Measurements from ENCODE around the gene WDR43.
"Not testable (repeated sequence)": the region's sequence is repeated elsewhere in the genome, so short reads cannot be mapped to it uniquely, and the experiment has no call there.

WDR43 gene

DNA sequence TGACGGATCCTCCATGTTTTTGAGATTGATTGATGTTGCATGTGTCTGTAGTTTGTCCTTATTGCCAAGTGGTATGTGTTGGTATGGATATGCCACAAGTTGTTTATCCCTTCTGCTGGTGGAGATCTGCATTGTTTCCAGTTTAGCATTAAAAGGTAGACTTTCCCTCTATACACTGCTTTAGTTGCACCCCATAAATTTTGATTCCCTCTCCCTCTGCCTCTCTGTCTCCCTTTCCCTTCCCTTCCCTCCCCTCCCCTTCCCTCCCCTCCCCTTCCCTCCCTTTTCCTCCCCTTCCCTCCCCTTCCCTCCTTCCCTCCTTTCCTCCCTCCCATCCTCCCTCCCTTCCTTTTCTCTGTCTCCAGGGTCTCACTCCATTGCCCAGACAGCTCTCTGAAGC lies 68.0 kb downstream of the WDR43 start:
- no peak for DNase-seq (ENCODE audit: low read depth)

DNA sequence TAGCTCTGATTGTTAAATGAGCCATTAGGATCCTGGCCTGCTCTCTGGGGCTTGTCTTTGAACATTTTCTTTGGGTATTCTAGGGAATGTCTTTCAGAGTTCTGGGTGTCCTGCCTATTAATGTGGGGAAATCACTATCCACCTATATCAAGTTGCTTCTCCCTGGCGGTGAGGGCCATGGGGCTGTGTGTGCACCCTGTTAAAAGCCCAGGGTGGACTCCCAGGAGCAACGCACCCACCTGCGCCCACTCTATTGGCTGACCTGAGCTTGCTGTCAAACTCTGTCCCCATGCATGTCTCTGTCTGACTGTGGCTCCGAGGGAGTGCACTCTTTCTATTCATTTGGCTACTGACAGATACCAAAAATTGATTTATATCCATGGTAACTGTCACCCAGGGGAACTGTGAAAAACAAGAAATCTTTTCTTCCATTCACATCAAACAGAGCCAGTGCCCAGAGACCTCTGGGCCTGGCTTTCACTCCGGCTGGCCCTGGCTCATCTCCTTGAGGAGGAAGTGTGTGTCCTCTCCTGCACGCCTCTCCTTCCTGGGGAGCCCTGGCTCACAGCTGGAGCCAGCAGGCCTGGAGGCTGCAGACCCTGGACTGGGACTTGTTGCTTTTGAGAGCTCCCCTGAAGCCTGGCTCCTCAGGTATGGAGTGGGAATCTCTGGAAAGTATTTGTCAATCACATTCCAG lies 76.1 kb downstream of the WDR43 start:
- DNase-seq (ENCODE audit: low read depth) = no peak

DNA sequence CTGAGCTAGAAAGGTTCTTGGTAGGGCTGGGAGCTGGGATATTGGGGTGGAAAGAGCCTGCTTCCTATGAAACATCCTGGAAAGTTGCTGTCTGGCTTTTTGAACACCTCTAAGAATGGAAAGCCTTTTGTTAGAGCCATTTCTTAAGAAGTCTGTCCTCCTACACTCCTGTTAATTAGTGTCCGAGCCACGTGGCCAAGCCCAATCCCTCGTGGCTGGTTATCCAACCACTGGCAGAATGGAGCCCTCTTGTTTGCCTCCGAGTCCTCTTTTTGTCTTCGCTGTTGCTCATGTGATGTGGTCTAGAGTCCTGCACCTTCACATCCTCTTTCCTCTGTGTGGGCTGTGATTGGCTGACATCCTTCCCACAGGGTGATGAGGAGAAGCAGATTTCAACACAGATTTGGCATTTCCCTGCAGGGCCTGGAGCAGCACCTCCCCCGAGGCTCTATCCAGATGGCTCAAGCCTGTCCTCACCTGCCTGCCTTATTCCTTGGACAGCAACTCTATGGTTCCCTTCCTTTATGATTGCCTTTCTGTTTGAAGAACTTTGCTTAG lies 78.4 kb downstream of the WDR43 start:
- no peak for DNase-seq (ENCODE audit: low read depth)

DNA sequence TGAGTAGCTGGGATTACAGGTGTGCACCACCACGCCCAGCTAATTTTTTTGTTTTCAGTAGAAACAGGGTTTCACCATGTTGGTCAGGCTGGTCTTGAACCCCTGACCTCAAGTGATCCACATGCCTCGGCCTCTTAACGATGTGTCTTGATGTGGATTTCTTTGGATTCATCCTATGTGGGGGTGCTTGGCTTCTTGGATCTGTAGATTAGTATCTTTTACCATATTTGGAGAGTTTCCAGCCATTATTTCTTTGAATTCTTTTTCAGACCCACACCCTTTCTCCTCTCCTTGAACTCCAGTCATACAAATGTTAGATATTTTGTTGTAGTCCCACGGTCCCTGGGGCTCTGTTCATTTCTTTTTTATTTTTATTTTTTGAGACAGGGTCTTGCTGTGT lies 79.8 kb downstream of the WDR43 start:
- DNase-seq (ENCODE audit: low read depth) = no peak

DNA sequence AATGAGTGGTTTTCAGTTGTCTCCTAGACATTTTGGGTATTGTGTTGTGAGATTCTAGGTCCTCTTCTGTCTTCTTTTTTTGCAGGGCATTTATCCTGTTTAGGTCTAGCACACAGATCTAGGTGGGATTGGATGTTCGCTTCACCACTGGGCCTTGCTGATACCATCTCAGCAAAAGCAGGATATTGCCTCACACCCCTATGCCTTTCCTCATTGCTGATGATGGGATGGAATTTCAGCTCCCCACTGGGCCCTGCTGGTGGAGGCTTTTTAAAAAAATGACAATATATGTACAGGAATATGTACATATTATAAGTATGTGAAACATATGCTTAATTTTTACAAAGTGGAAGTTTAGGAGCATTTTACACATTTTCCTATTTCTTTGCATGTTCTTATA lies 81.2 kb downstream of the WDR43 start:
- DNase-seq (ENCODE audit: low read depth) = no peak

DNA sequence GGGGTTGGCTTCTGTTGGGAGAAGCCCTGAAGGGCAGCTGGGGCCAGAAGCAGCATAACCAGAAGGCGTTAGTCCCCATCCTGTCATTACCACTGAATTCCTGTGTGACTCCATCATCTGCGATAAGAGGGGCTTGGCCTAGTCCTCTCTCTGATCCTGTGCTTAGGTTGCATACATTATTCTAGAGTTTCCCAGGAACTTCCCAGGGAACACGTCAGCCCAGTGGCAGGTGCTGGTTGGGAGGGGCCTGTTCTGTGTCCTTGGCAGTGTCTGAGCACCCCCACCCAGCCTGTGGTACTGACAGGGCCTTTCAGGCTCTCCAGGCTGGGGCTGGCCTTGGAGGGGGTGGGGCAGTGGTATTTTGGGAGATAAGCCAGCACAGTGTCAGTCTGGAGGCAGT lies 82.1 kb downstream of the WDR43 start:
- no peak for DNase-seq (ENCODE audit: low read depth)

DNA sequence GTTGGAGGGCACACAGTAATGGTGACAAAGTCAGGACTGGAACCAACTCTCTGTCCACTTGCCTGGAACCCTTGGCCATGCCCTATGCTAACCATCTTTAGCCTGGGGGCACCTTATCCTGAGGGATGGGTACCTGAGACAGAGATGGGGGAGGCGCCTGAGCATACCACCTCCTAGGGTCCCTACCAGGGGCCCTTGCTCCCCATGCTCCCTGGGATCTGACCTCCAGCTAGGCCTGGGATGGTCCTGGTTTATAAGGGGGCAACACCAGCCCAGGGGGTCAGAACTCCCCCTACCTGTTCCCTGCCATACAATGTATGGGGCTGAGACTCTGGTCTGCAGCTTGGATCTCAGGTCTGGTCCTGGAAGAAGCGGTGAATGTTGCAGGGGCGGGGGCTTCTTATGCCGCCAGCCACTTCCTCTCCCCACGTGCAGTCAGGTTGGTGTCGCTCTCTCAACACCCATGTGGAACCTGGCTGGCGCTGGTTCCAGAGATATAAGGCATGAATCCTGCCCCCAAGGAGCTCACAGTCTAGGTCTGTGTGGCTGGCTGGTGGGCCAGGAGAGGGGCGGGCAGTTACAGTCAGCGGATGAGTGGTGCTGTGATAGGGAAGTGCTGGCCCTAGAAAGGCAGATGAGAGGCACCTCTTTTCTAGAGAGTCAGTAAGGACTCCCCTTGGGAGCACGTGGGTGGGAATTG lies 82.9 kb downstream of the WDR43 start:
- DNase-seq (ENCODE audit: low read depth) = no peak

DNA sequence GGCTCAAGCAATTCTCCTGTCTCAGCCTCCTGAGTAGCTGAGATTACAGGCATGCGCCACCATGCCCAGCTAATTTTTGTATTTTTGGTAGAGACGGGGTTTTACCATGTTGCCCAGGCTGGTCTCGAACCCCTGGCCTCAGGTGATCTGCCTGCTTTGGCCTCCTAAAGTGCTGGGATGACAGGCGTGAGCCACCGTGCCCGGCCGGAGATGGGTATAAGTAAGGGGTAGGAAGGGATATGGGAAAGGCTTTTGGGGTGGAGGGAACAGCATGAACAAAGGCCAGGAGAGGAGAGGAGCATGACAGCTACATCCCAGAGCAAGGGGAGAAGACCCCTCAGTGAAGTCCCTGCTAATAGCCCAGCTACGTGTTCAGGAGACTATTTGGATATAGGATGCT lies 83.5 kb downstream of the WDR43 start:
- DNase-seq (ENCODE audit: low read depth) = not testable (repeated sequence)

DNA sequence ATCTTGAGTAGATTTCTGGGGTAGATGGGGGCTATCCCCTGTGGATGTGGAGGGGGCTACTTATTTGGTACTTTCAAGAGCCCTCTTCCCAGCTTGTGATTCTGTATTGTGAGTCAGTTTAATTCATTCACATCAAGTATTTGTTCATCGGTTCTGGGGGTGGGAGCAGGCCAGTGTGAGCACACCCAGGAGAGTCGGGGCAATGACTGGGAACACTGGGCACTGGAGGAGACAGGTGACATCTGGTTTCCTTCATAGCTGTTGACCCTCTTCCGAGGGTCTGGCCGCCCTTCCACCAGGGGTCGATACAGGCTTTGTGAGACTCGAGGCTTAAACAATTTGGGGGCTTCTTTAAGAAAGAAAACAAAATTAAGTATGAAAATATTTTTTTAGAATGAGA lies 84.1 kb downstream of the WDR43 start:
- DNase-seq (ENCODE audit: low read depth) = no peak

DNA sequence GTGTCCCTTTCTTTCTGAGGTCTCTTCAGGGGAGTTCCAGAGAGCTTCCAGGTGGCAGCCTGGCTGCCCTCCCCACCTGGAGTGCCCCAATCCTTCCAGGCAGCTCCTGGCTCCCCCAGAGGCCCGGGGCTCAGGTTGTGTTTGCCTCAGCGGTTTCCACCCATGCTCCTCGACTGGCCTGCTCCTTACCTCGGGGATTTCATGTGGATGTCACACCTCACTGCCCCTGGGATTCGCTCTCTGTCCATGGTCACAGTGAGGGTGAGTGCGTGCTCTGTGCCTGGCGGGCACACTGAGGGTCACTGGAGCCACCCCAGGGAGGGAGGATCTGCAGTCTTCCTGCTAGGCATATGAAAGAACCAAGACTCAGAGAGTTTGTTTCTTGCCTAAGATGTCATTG lies 84.6 kb downstream of the WDR43 start:
- DNase-seq (ENCODE audit: low read depth) = no peak

DNA sequence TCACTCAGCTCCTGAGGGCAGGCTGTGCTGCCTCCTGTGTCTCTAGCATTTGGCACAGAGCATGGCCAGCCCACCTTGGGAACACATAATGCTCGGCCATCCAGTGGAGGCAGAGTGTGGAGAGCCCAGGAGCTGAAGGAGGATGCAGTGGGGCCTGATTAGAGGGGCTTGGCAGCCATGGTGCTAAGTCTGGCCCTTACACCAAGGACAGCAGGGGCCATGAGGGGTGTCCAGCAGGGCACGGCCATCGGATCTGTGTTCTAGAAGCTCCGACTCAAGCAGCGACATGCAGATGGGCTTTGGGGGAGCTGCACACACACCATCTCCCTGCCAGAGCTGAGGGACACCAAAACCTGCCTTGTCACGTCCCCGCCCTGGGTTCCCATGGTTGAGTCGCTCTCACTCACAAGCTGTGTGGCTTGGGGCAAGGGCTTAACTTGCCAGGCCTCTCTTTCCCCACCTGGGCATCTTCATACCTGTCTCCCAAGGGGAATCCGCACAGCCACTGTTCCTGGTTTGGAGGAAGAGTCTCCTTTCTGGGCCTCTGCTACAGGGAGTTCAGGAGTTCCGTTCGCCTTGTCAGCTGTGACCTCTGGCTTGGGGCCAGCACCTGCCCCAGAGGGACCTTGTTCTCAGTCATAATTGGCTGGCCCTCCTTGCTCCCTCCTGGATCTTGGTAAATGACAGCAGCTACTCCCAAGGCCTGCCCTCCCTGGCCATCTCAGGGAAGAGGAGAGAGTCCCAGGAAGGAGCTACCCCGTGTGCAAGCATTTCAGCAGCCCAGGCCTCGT lies 85.3 kb downstream of the WDR43 start:
- no peak for DNase-seq (ENCODE audit: low read depth)

DNA sequence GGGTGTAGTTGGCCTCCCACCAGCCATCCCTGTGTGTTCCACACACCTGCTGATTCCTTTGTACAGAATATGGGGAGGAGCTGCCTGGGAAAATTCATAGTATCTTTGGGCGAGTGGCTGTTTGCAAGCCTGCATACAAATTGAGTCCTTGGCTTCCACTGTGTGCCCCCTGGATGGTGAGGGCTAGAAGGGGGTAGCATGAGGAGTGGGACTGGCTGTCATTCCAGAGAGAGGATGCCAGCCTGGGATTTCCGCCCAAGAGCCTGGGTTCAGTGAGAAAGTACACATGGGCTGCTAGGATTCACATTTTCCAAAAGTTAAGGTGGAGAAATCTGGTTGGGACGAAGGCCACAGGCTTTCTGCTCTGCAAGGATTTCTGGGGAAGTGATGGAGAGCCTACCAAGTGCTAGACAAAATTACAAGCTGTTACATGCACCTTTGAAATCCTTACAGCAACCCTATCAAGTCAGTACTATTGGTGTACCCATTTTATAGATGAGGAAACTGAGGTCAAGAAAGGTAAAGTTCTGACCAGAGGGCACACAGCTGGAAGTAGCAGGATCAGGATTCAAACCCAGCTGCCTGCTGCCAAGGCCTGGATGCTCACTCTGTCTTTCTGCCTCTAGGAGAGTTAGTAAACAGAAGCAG lies 86.0 kb downstream of the WDR43 start:
- DNase-seq (ENCODE audit: low read depth) = no peak

DNA sequence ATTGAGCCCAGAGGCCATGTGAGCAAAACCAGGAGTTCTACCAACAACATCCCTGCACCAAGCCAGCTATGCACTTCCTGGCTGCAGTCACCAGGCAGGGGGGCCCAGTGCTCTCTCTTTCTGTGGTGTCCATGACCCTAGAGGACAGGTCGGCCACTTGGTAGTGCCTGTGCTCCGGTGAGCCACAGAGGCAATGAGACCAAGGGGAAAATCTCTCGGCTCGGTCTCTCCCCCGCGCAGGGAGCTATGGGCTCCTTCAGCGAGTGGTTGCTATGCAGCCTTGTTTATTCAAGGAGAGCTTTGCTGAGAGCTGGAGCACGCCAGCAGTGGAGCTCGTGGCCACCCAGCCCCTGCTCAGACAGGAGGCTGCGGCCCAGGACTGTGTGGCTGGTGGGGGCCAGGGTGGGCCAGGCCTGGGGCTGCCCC lies 86.6 kb downstream of the WDR43 start, which contains the start of gene TOGARAM2:
Gene TOGARAM2 (plus strand): TSS at position 283 of the 426 bp plus-strand sequence. CDS start 13,537 bp downstream, outside the sequence.
- DNase-seq (ENCODE audit: low read depth) = no peak

DNA sequence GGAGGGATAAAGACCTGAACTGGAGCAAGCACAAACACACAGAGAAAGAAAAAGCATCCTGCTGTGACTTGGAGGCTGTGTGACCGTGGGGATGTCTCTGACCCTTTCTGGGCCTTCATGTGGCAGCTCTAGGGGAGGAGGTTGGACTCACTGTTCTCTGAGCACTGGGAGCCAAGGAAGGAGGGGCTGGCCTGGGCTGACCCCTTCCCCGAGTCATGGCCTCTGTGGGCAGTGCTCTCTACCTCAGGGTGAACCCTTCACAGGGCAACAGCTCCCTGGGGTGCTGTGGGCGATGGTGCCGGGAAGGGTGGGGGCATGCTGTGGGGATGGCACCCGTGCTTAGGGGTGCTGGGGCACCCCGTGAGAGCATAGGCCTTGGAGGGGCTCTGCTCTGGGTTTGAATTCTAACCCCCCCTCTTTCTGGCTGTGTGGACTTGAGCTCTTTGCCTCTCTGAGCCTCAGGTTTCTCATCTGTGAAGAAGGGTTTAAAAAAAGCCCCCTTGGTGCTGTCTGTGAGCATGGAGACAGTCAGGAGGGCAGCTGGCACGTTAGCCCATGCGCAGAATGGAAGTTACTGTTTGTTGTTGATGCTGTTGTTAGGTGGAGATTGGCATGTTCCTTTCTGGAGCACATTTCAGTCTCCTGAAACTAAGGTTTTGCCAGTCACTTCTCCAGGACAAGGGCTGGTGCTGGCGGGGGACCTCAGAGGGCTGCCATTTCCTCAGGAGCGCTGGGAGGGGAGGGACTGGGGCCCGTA lies 87.3 kb downstream of the WDR43 start:
- DNase-seq (ENCODE audit: low read depth) = no peak

DNA sequence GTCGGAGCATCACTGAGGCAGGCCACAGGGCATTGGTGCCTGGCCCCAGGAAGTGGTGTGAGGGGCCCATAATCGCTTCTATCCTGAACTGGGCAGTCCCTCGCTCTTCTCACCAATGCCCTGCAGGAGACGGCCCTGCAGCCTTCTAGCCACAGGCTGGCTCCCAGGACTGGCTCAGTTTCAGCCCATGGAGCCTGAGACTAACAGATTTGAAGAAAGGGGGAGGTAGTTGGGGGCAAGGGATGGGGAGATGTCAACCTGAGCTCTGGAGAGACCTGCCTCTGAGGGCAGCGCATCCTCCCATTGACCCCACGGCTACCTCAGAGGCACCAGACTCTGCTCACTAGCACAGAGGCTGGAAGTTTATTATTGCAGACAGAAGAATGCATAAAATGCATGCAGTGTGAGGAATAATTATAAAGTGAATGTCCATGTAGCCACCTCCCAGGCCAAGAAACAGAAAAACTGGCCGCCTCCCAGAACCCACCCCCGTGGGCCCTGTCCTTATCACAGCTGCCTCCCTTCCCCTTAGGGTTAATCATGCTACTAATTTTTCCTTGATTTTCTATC lies 88.0 kb downstream of the WDR43 start:
- DNase-seq (ENCODE audit: low read depth) = no peak

DNA sequence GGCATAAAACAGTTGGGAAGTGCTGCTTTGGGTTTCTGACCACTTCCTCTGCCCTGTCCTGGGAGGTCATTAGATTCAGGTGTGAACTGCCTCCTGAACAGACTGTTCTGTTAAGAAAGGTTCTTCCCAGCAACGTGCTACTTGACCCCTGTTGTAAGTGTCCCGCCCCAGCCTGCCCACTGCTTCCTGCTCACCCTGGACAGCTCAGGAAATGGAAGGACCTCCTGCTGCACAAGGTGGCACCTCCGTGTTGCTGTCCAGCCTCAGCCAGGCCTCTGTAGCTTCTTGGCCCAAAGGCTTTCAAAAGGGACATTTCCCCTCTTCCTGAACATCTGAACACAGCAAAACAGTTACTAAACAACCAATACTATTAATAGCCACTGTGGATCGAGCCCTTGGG lies 92.0 kb downstream of the WDR43 start:
- no peak for DNase-seq (ENCODE audit: low read depth)

DNA sequence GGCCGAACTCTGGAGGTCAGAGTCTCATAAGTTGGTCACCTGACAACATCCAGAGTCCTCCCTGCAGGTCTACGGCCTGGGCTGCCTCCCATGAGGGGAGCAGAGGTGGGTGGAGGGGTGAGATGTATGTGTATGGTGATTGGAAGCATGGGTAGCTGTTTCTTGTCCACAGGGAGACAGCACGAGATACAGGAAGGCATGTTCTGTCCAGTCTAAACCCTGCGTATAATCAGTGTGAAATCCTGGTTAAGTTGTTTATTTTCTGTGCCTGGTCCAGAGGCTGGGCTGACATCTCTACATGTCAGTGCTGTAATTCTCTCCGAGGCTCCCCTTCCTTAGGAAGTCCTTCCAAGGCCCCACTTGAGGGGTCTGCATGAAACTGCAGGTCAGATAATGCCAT lies 95.5 kb downstream of the WDR43 start:
- no peak for DNase-seq (ENCODE audit: low read depth)

DNA sequence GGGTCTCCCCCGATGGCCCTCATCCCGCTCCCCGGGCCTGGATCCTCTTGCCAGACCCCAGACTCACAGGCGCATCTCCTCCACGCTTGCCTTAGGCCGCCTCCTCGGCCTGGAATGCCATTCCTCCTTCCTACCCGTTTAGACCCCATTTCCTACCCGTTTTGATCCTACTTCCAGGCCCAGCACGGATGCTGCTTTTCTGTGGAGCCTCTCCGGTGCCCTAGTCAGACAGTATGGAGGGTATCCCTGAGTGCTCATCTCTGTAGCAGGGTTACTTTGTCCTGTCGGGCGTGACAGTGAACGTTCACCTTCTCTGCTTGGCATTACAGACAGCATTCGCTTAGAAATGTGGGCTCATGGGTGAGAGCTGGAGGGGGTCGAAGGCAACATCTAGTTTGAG lies 96.0 kb downstream of the WDR43 start:
- DNase-seq (ENCODE audit: low read depth) = no peak

DNA sequence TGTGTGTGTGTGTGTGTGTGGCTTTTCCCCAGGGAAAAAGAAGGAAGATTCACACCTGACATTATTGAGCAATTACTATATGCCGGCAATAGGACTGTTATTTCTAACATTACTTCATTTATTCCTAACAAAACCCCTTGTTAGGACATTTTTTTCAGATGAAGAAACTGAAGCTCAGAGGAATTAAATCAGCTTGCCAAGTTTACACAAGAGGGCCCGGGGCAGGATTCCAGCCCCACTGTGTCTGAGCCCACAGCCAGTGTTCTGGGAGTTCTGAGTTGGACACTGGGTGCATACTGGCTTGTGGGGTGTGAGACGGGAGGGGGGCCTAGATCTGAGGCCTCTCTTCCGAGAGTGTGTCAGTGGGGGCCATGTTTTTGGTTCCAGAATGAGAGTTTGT lies 96.6 kb downstream of the WDR43 start:
- DNase-seq (ENCODE audit: low read depth) = no peak

DNA sequence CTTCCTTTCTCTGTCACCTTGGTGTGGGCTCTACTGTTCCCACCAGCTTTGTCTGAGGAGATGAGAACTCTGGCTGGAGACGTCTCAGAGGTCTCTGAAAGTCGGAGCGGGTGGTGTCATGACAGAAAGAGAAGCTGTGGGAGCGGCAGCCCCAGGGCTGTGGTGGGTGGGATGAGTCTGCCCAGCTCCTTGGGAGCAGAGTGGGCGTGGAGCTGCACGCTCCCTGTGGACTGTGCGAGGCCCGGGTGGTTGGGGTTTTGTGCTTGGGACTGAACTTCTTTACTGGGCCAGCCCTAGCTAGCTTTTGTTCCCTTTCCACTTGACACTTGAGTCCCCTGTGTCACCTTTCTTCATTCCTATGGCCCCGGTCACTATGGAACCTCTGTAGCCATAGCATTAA lies 97.0 kb downstream of the WDR43 start:
- DNase-seq (ENCODE audit: low read depth) = no peak
